ENCODE data around the gene MTX1. TPM values are rescaled to one million over a fixed set of nuclear protein-coding genes. Genes with fewer than 3 reads are reported as not detected.

Gene MTX1
- total and polyA plus RNA-seq, 2 of the 4 experiments (the other 2 are of a cell fraction): 67.2 to 73.7 TPM

DNA sequence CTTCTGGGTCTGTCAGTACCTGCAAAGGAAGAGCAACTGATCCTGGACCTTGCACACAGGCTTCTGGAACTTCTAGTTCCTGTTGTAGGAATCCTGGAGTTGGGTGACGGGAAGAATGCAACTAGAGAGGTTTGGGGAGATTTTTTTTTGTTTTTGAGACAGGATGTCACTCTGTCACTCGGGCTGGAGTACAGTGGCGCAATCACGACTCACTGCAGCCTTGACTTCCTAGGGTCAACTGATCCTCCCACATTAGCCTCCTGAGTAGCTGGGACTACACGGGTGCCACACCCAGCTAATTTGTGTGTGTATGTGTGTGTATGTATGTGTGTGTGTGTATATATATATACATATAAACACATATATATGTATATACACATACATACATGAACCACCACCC lies 28.0 kb downstream of the MTX1 start:
- POLR2A ChIA-PET (ENCODE audit: unreplicated experiment): no interaction called here
- dilution Hi-C loops (cut with HindIII; ENCODE audit: low sequenced_read_pairs, unreplicated experiment) (no loop called here), in situ Hi-C loops (cut with MboI; ENCODE audit: low sequenced_read_pairs) (no loop called here), intact Hi-C loops (cut with micrococcal nuclease) (no loop called here)
- no peak overlapping the region for H2AFZ ChIP-seq (replicated peaks; ENCODE audit: low read length, poor library complexity)
- H3K4me1 ChIP-seq (ENCODE audit: control insufficient read depth, insufficient read depth, low read length): peaks cover 8% of the 10 kb centered on the region
- no peaks in the 10 kb centered on the region for H3K9me3 ChIP-seq (ENCODE audit: control insufficient read depth, insufficient read depth, low read length)
- H4K91ac ChIP-seq (ENCODE audit: insufficient read depth, low read depth, low read length): no peak overlapping the region
- no peak overlapping the region for H2AK9ac ChIP-seq (replicated peaks; ENCODE audit: low read depth, low read length, poor library complexity)
- no peak overlapping the region for H3K9ac ChIP-seq (ENCODE audit: low read depth, low read length)
- H3K56ac ChIP-seq (ENCODE audit: extremely low read depth, insufficient read depth, low read length): no peak overlapping the region
- no peaks in the 10 kb centered on the region for H3K27me3 ChIP-seq (ENCODE audit: control insufficient read depth, insufficient read depth, low read length)
- ATAC-seq (ENCODE audit: low read depth) (no peak), DNase-seq (no peak)
- no peak overlapping the region for H3K23ac ChIP-seq (ENCODE audit: low read depth, low read length)
- no peak overlapping the region for H3K18ac ChIP-seq (ENCODE audit: low read depth, low read length)
- CTCF ChIA-PET: no interaction called here
- H3K9me1 ChIP-seq (ENCODE audit: insufficient read depth, low read length): no peaks in the 10 kb centered on the region
- no peak overlapping the region for H2BK120ac ChIP-seq (ENCODE audit: low read depth, low read length)
- BruUV-seq (replicated peaks): no TSS peak
- H4K5ac ChIP-seq (ENCODE audit: low read depth, low read length): no peak overlapping the region
- H3K36me3 ChIP-seq (ENCODE audit: control insufficient read depth, insufficient read depth, low read length): peaks cover 26% of the 10 kb centered on the region
- H2BK15ac ChIP-seq (ENCODE audit: low read depth, low read length): no peak overlapping the region
- TF ChIP-seq CEBPB (IDR thresholded peaks at IDR 0.05; ENCODE audit: low read depth, low read length) (peak; percentile 55; the same call in 1 of the 2 replicates), RAD21 (IDR thresholded peaks at IDR 0.05; ENCODE audit: low read length) (no peak), BHLHE40 (IDR thresholded peaks at IDR 0.05; ENCODE audit: low read depth, low read length) (no peak), NFE2L2 (IDR thresholded peaks at IDR 0.05; ENCODE audit: low read depth, low read length) (no peak), SMC3 (IDR thresholded peaks at IDR 0.05; ENCODE audit: low read depth, low read length) (no peak)
- TF ChIP-seq, protein P1, sequence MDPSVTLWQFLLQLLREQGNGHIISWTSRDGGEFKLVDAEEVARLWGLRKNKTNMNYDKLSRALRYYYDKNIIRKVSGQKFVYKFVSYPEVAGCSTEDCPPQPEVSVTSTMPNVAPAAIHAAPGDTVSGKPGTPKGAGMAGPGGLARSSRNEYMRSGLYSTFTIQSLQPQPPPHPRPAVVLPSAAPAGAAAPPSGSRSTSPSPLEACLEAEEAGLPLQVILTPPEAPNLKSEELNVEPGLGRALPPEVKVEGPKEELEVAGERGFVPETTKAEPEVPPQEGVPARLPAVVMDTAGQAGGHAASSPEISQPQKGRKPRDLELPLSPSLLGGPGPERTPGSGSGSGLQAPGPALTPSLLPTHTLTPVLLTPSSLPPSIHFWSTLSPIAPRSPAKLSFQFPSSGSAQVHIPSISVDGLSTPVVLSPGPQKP (IDR thresholded peaks at IDR 0.05; ENCODE audit: borderline replicate concordance, low read depth, low read length): no peak
- no peaks in the 10 kb centered on the region for H4K20me1 ChIP-seq (ENCODE audit: insufficient read depth, low read length)
- H3K79me1 ChIP-seq (ENCODE audit: low read depth in 1 of 2, low read length in 2 of 2): peaks cover 0 to 14% of the 10 kb centered on the region in 2 experiments; a peak in 2 of 4 replicates
- no peak overlapping the region for H3K4me2 ChIP-seq (ENCODE audit: low read depth, low read length)
- no peak overlapping the region for H2BK5ac ChIP-seq (ENCODE audit: low read depth, low read length, poor library complexity, severe bottlenecking)
- H4K8ac ChIP-seq (ENCODE audit: low read depth in 2 of 2, low read length in 2 of 2): no peak overlapping the region
- H3K14ac ChIP-seq (replicated peaks; ENCODE audit: low read depth, low read length): no peak overlapping the region
- no peak overlapping the region for H3K27ac ChIP-seq (ENCODE audit: insufficient read depth, low read length)
- WGBS, 2 experiments (ENCODE audit: extremely low coverage in 2 of 2, insufficient read length in 1 of 2): no CpG with 5 or more reads among the region's 5 CpGs
- H3K4ac ChIP-seq (ENCODE audit: low read depth, low read length): no peak overlapping the region
- no peak overlapping the region for H2AK5ac ChIP-seq (ENCODE audit: low read depth, low read length)
- H3K4me3 ChIP-seq (ENCODE audit: insufficient read depth, low read depth, low read length): no peak overlapping the region
- no peak overlapping the region for H2BK20ac ChIP-seq (ENCODE audit: low read depth, low read length)
